Liver (tissue), 9 donors: ENCODE results near the gene OR52R1. TPM values are rescaled to one million over a fixed set of nuclear protein-coding genes. Genes with fewer than 3 reads are reported as not detected.
"Not testable (repeated sequence)": the region's sequence is repeated elsewhere in the genome, so short reads cannot be mapped to it uniquely, and the experiment has no call there.

Experiments
- DNase-seq: peaks from one replicate; pipeline ENCODE4 v3.0.0-alpha.2; 2017; ENCODE audit warnings: low spot score
- H3K27ac ChIP-seq, 2 donors: one replicate each; pipeline ENCODE4 v1.7.0; 2013; ENCODE audit warnings: inconsistent platforms in 2 of 2, low read length in 2 of 2, control low read depth in 1 of 2, low read depth in 1 of 2, mild to moderate bottlenecking in 1 of 2
- H3K27me3 ChIP-seq, 4 donors: one replicate each; pipeline versions ENCODE4 v1.6.1 to v1.7.0; 2013; ENCODE audit warnings: low read length in 3 of 4, inconsistent platforms in 1 of 4, mild to moderate bottlenecking in 1 of 4, moderate library complexity in 1 of 4; ENCODE audit not compliant: control insufficient read depth in 4 of 4, insufficient read depth in 4 of 4
- H3K36me3 ChIP-seq, 4 donors: one replicate each; pipeline versions ENCODE4 v1.6.1 to v1.7.0; 2013; ENCODE audit warnings: low read length in 3 of 4, mild to moderate bottlenecking in 3 of 4, low read depth in 1 of 4, moderate library complexity in 1 of 4; ENCODE audit not compliant: control insufficient read depth in 4 of 4, insufficient read depth in 3 of 4
- H3K4me1 ChIP-seq, 4 donors: one replicate each; pipeline versions ENCODE4 v1.6.1 to v1.7.0; 2013; ENCODE audit warnings: low read length in 3 of 4, mild to moderate bottlenecking in 3 of 4, moderate library complexity in 1 of 4; ENCODE audit not compliant: control insufficient read depth in 4 of 4, insufficient read depth in 4 of 4
- H3K4me3 ChIP-seq, 3 donors: one replicate each; pipeline versions ENCODE4 v1.6.1 to v1.7.0; 2013; ENCODE audit warnings: low read length in 3 of 3, control low read depth in 1 of 3, low read depth in 1 of 3, mild to moderate bottlenecking in 1 of 3
- H3K9ac ChIP-seq, 2 donors: one replicate each; pipeline ENCODE4 v1.7.0; 2013; ENCODE audit warnings: low read length in 2 of 2, mild to moderate bottlenecking in 2 of 2, moderate library complexity in 2 of 2, control low read depth in 1 of 2, low read depth in 1 of 2
- H3K9me3 ChIP-seq, 4 donors: one replicate each; pipeline versions ENCODE4 v1.6.1 to v1.7.0; 2013; ENCODE audit warnings: low read length in 3 of 4; ENCODE audit not compliant: control insufficient read depth in 4 of 4
- ATF3 ChIP-seq: IDR thresholded peaks from 2 replicates; pipeline ENCODE4 v1.6.1; 2016; ENCODE audit warnings: antibody characterized with exemption
- CTCF ChIP-seq: fragments of 150-350 bp; IDR thresholded peaks from 2 replicates; pipeline ENCODE4 v1.5.1; 2017; ENCODE audit warnings: improper control_type of control experiment, low read depth, low read length; ENCODE audit not compliant: missing input control
- EGR1 ChIP-seq, 2 donors: IDR thresholded peaks; 2 replicates each; pipeline ENCODE4 v1.6.1; 2016 to 2018; ENCODE audit warnings: antibody characterized with exemption in 2 of 2, low read depth in 2 of 2
- FOXA1 ChIP-seq: IDR thresholded peaks from 2 replicates; pipeline ENCODE4 v1.6.1; 2016; ENCODE audit warnings: antibody characterized with exemption
- FOXA2 ChIP-seq: IDR thresholded peaks from 2 replicates; pipeline ENCODE4 v1.6.1; 2016; ENCODE audit warnings: antibody characterized with exemption
- GABPA ChIP-seq, 2 donors: IDR thresholded peaks in 1 of 2; conservative IDR thresholded peaks in 1 of 2; 2 replicates each; pipeline ENCODE4 v1.6.1; 2016; ENCODE audit warnings: antibody characterized with exemption in 2 of 2, mild to moderate bottlenecking in 1 of 2, moderate library complexity in 1 of 2
- HNF4A ChIP-seq, 2 donors: conservative IDR thresholded peaks; 2 replicates each; pipeline ENCODE4 v1.6.1; 2016; ENCODE audit warnings: antibody characterized with exemption in 2 of 2, mild to moderate bottlenecking in 2 of 2
- HNF4G ChIP-seq: IDR thresholded peaks from 2 replicates; pipeline ENCODE4 v1.6.1; 2016; ENCODE audit warnings: antibody characterized with exemption
- NR2F2 ChIP-seq: IDR thresholded peaks from 2 replicates; pipeline ENCODE4 v1.6.1; 2016; ENCODE audit warnings: antibody characterized with exemption
- RAD21 ChIP-seq, 2 donors: IDR thresholded peaks; 2 replicates each; pipeline ENCODE4 v1.6.1; 2016; ENCODE audit warnings: antibody characterized with exemption in 2 of 2, mild to moderate bottlenecking in 2 of 2
- REST ChIP-seq: IDR thresholded peaks from 2 replicates; pipeline ENCODE4 v1.6.1; 2016; ENCODE audit warnings: antibody characterized with exemption, mild to moderate bottlenecking
- RXRA ChIP-seq, 2 donors: IDR thresholded peaks; 2 replicates each; pipeline ENCODE4 v1.6.1; 2017 to 2018; ENCODE audit warnings: antibody characterized with exemption in 2 of 2, mild to moderate bottlenecking in 1 of 2
- SP1 ChIP-seq: IDR thresholded peaks from 2 replicates; pipeline ENCODE4 v1.6.1; 2018; ENCODE audit warnings: antibody characterized with exemption, mild to moderate bottlenecking
- TAF1 ChIP-seq: conservative IDR thresholded peaks from 2 replicates; pipeline ENCODE4 v1.6.1; 2016; ENCODE audit warnings: antibody characterized with exemption, mild to moderate bottlenecking
- YY1 ChIP-seq: IDR thresholded peaks from 2 replicates; pipeline ENCODE4 v1.6.1; 2016; ENCODE audit warnings: antibody characterized with exemption, mild to moderate bottlenecking
- ZBTB33 ChIP-seq: IDR thresholded peaks from 2 replicates; pipeline ENCODE4 v1.6.1; 2016; ENCODE audit warnings: antibody characterized with exemption
- WGBS: extraction: QIAGEN DNeasy Blood & Tissue Kit; methylation state at CpG from one replicate; pipeline ENCODE4 v1.1.7; 2013; 5-methylcytosine and 5-hydroxymethylcytosine counted together
- polyA plus RNA-seq, 2 donors: library from polyadenylated mRNA; stranded (reverse) in 1 of 2; unstranded in 1 of 2; fragments of 200-250 nt in 1 of 2; fragments of >200 nt in 1 of 2; fragmentation: Nextera tagmentation in 1 of 2; extraction: Ambion mirVana in 1 of 2; gene quantifications; one replicate each; pipeline versions ENCODE4 v1.2.1 to v1.2.3, GENCODE V29; 2013 to 2015
- total RNA-seq, 2 donors: library from RNA; depleted of rRNA; stranded (reverse); fragments of >200 nt; gene quantifications; one replicate each; pipeline ENCODE4 v1.2.3, GENCODE V29; 2014
- donor health status: healthy.
- donor health status: healthy.
- donor health status: healthy.
- donor health status: healthy.
- donor health status: healthy.

Gene OR52R1
- total and polyA plus RNA-seq, 4 donors, result not detected

GRCh38 chr11:4809246-4809645, 5.1 kb upstream of the OR52R1 start (continued):
- no peak for TF ChIP-seq CTCF
- no peak for TF ChIP-seq GABPA (IDR thresholded peaks at IDR 0.05 in 1 of 2, conservative IDR thresholded peaks at IDR 0.05 in 1 of 2)
- TF ChIP-seq HNF4G, result no peak
- no peak for TF ChIP-seq SP1

- TF ChIP-seq TAF1 (no peak), ZBTB33 (no peak), FOXA1 (no peak), FOXA2 (no peak), HNF4A (conservative IDR thresholded peaks at IDR 0.05) (no peak), ATF3 (no peak), HNF4G (no peak), GABPA (IDR thresholded peaks at IDR 0.05 in 1 of 2, conservative IDR thresholded peaks at IDR 0.05 in 1 of 2) (no peak), RXRA (IDR thresholded peaks at IDR 0.05) (no peak), REST (no peak), RAD21 (IDR thresholded peaks at IDR 0.05) (no peak), YY1 (no peak), EGR1 (IDR thresholded peaks at IDR 0.05; ENCODE audit: low read depth in 2 of 2) (no peak), NR2F2 (no peak), CTCF (no peak)
Observed at GRCh38 chr11:4808476-4808875, 4.3 kb upstream of the OR52R1 start.

GRCh38 chr11:4801316-4801715, 2.9 kb downstream of the OR52R1 start:
- H3K9me3 ChIP-seq, DNase-seq, H3K36me3 ChIP-seq, H3K4me3 ChIP-seq, H3K27ac ChIP-seq, H3K4me1 ChIP-seq, H3K9ac ChIP-seq, H3K27me3 ChIP-seq: not testable (repeated sequence)
- 76% methylated on average over 5 of the region's 5 CpGs for WGBS

More at GRCh38 chr11:4808476-4808875, 4.3 kb upstream of the OR52R1 start:
- no peak overlapping the region for H3K27ac ChIP-seq
- H3K27me3 ChIP-seq, result no peaks in the 10 kb centered on the region
- H3K9ac ChIP-seq, result no peak overlapping the region
- DNase-seq, result no peak
- H3K4me3 ChIP-seq, result no peak overlapping the region
- no peaks in the 10 kb centered on the region for H3K36me3 ChIP-seq
- no peaks in the 10 kb centered on the region for H3K9me3 ChIP-seq
- no peaks in the 10 kb centered on the region for H3K4me1 ChIP-seq
- WGBS, result 88% methylated on average over 1 of the region's 1 CpG
